ENCODE results near the gene LAD1.

Gene LAD1

GRCh38 chr1:201374364-201374763, 24.8 kb downstream of the LAD1 start:
- DNase-seq (ENCODE audit: low spot score): no peak
- no peak for TF ChIP-seq CTCF (IDR thresholded peaks at IDR 0.05; ENCODE audit: extremely low read depth, missing control alignments)

- no peak for DNase-seq (ENCODE audit: low spot score)
- TF ChIP-seq CTCF (IDR thresholded peaks at IDR 0.05; ENCODE audit: extremely low read depth, missing control alignments): no peak
These were observed 27.3 kb downstream of the LAD1 start for GRCh38 chr1:201371792-201372191.

- DNase-seq (ENCODE audit: low spot score): no peak
- no peak for TF ChIP-seq CTCF (IDR thresholded peaks at IDR 0.05; ENCODE audit: extremely low read depth, missing control alignments)
These were observed 27.8 kb downstream of the LAD1 start for GRCh38 chr1:201371276-201371675.

GRCh38 chr1:201370500-201370899, 28.6 kb downstream of the LAD1 start:
- TF ChIP-seq CTCF (IDR thresholded peaks at IDR 0.05; ENCODE audit: extremely low read depth, missing control alignments): no peak
- DNase-seq (ENCODE audit: low spot score): no peak

GRCh38 chr1:201369209-201369608, 29.9 kb downstream of the LAD1 start:
- no peak for TF ChIP-seq CTCF (IDR thresholded peaks at IDR 0.05; ENCODE audit: extremely low read depth, missing control alignments)
- no peak for DNase-seq (ENCODE audit: low spot score)

- DNase-seq (ENCODE audit: low spot score): no peak
- no peak for TF ChIP-seq CTCF (IDR thresholded peaks at IDR 0.05; ENCODE audit: extremely low read depth, missing control alignments)
These were observed 32.4 kb downstream of the LAD1 start for GRCh38 chr1:201366696-201367095.

- no peak for DNase-seq (ENCODE audit: low spot score)
- no peak for TF ChIP-seq CTCF (IDR thresholded peaks at IDR 0.05; ENCODE audit: extremely low read depth, missing control alignments)
These were observed 33.9 kb downstream of the LAD1 start for GRCh38 chr1:201365251-201365650.

Measured in GM20000 (cell line).